CD4-positive, alpha-beta memory T cell (primary cell): ENCODE results near the gene PRDM16. TPM values are rescaled to one million over a fixed set of nuclear protein-coding genes. Genes with fewer than 3 reads are reported as not detected.

Experiments
- CTCF ChIA-PET: fragments of 350-600 bp; sonication (Branson Sonifier 250); formaldehyde crosslinking; loops from one replicate; lab custom pipeline; 2021; ENCODE audit warnings: inconsistent platforms; ENCODE audit not compliant: partially characterized antibody; lab: Charles Lee
- POLR2A ChIA-PET: fragments of 350-600 bp; sonication (Branson Sonifier 250); formaldehyde crosslinking; loops from one replicate; lab custom pipeline; 2021; ENCODE audit not compliant: partially characterized antibody; lab: Charles Lee
- DNase-seq, 5 donors: peaks; one replicate each; pipeline versions ENCODE4 v3.0.0 to v3.0.0-alpha.2; 2020 to 2022; ENCODE audit warnings: mixed read lengths in 1 of 5
- H3K27ac ChIP-seq: one replicate; pipeline ENCODE4 v1.7.0; 2013; ENCODE audit warnings: low read depth, low read length
- H3K27me3 ChIP-seq: 2 replicates; pipeline ENCODE4 v1.7.0; 2013; ENCODE audit warnings: mild to moderate bottlenecking, low read length, moderate library complexity; ENCODE audit not compliant: insufficient read depth
- H3K36me3 ChIP-seq: 2 replicates; pipeline ENCODE4 v1.7.0; 2013; ENCODE audit warnings: mild to moderate bottlenecking, low read length, moderate library complexity; ENCODE audit not compliant: insufficient read depth
- H3K4me1 ChIP-seq: 2 replicates; pipeline ENCODE4 v1.7.0; 2013; ENCODE audit warnings: mild to moderate bottlenecking, low read length, moderate library complexity; ENCODE audit not compliant: insufficient read depth
- H3K4me3 ChIP-seq, 2 donors: one replicate each; pipeline ENCODE4 v1.7.0; 2013; ENCODE audit warnings: low read length in 2 of 2, mild to moderate bottlenecking in 1 of 2
- H3K9me3 ChIP-seq, 2 donors: one replicate each; pipeline ENCODE4 v1.7.0; 2013; ENCODE audit warnings: low read length in 2 of 2, control low read depth in 1 of 2; ENCODE audit not compliant: control insufficient read depth in 1 of 2
- H3K27ac Mint-ChIP-seq, 7 donors: one replicate each; pipeline ENCODE4 v1.8.0; 2020 to 2021; ENCODE audit warnings: mixed read lengths in 7 of 7, mild to moderate bottlenecking in 6 of 7, inconsistent platforms in 3 of 7, moderate library complexity in 3 of 7
- H3K27me3 Mint-ChIP-seq, 2 donors: one replicate each; pipeline ENCODE4 v1.8.0; 2020 to 2021; ENCODE audit warnings: mixed read lengths in 2 of 2
- H3K36me3 Mint-ChIP-seq, 2 donors: one replicate each; pipeline ENCODE4 v1.8.0; 2020 to 2021; ENCODE audit warnings: mixed read lengths in 2 of 2, inconsistent platforms in 1 of 2, mild to moderate bottlenecking in 1 of 2
- H3K4me1 Mint-ChIP-seq, 4 donors: one replicate each; pipeline ENCODE4 v1.8.0; 2020 to 2021; ENCODE audit warnings: mixed read lengths in 4 of 4, mild to moderate bottlenecking in 1 of 4
- H3K4me3 Mint-ChIP-seq, 8 donors: one replicate each; pipeline ENCODE4 v1.8.0; 2020 to 2021; ENCODE audit warnings: mixed read lengths in 8 of 8, mild to moderate bottlenecking in 7 of 8, moderate library complexity in 6 of 8, inconsistent platforms in 3 of 8
- H3K9me3 Mint-ChIP-seq, 8 donors: one replicate each; pipeline ENCODE4 v1.8.0; 2020 to 2021; ENCODE audit warnings: mixed read lengths in 8 of 8, mild to moderate bottlenecking in 5 of 8, inconsistent platforms in 3 of 8, moderate library complexity in 1 of 8
- intact Hi-C: fragments of 100-400 bp; cut with micrococcal nuclease; formaldehyde crosslinking; loops from one replicate; pipeline ENCODE4 v1.15.1; 2023
- polyA plus RNA-seq, 2 donors: library from polyadenylated mRNA; unstranded; fragments of 300-500 nt; fragmentation: Illumina TruSeq; gene quantifications; one replicate each; pipeline ENCODE4 v1.2.3, GENCODE V29; 2021
- total RNA-seq, 2 experiments: library from RNA; stranded (reverse); gene quantifications; one replicate each; pipeline ENCODE4 v1.2.3, GENCODE V29; 2021

PRDM16 gene
- total and polyA plus RNA-seq, 4 experiments from 2014 or later = not detected

DNA sequence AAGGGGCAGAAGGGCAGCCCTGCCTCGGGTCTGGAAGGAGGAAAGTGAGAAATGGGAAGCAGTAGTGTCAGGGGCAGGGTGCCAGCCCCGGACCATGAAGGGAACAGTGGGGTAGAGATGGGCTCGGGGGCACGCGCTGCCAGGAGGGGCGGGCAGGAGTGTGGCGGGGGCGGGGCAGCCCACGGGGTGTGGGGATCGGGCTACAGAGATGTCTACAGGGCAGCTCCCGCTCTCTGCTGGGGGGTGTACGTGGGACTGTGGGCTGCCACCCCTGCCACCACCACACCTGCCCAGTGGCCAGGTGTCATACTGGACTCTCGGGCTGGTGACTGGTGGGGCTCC lies 392.9 kb downstream of the PRDM16 start:
- intact Hi-C loops = no loop called here
- CTCF ChIA-PET = no interaction called here
- Histone ChIP-seq H3K27ac (no peak overlapping the region), H3K4me3 (no peak overlapping the region), H3K4me1 (no peaks in the 10 kb centered on the region), H3K27me3 (no peaks in the 10 kb centered on the region), H3K36me3 (no peaks in the 10 kb centered on the region), H3K9me3 (no peaks in the 10 kb centered on the region)
- DNase-seq = no peak
- Mint-ChIP-seq H3K4me3 (no peak overlapping the region), H3K36me3 (no peaks in the 10 kb centered on the region), H3K27ac (peak overlapping the region in 1 of 7 donors; percentile 43), H3K9me3 (no peaks in the 10 kb centered on the region), H3K27me3 (no peaks in the 10 kb centered on the region), H3K4me1 (no peaks in the 10 kb centered on the region)
- POLR2A ChIA-PET = no interaction called here

DNA sequence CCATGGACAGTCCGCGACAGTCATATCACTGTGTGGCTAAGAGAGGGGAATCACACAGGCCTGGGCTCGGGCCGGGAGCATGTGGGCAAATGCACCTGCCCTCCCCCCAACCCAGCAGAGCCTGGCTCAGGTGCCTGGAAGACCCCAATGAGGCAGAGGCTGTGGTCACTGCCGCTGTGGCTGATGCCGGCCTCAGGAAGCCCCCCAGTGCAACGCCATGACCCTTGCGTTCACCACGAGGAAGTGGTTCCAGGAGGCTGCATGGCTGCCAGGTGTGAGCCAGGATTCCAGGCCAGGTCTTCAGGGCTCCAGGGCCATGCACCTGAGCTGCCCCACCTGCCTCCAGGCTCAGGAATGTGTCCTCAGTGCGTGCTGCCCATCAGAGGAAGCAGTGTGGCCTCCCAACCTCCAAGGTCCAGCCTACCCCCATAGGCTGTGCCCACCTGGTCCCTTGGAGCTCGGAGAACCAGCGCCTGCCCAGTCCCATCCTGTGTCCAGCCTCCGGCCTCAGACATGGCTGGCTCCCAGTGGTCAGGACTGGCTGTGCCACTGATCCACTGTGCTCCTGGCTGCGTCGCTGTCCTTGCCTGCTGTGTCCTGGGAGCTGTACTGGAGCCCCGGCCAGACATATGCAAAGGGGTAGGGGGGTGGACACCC lies 393.5 kb downstream of the PRDM16 start:
- H3K36me3 Mint-ChIP-seq = no peaks in the 10 kb centered on the region
- Histone ChIP-seq H3K27me3 (no peaks in the 10 kb centered on the region), H3K36me3 (no peaks in the 10 kb centered on the region), H3K9me3 (no peaks in the 10 kb centered on the region), H3K4me1 (no peaks in the 10 kb centered on the region), H3K4me3 (no peak overlapping the region), H3K27ac (no peak overlapping the region)
- no peak for DNase-seq
- H3K4me1 Mint-ChIP-seq = no peaks in the 10 kb centered on the region
- H3K4me3 Mint-ChIP-seq = no peak overlapping the region
- ChIA-PET POLR2A (no interaction called here), CTCF (no interaction called here)
- H3K27me3 Mint-ChIP-seq = no peaks in the 10 kb centered on the region
- H3K27ac Mint-ChIP-seq = peak overlapping the region in 1 of 7 donors; percentile 43
- intact Hi-C loops = no loop called here
- H3K9me3 Mint-ChIP-seq = no peaks in the 10 kb centered on the region

DNA sequence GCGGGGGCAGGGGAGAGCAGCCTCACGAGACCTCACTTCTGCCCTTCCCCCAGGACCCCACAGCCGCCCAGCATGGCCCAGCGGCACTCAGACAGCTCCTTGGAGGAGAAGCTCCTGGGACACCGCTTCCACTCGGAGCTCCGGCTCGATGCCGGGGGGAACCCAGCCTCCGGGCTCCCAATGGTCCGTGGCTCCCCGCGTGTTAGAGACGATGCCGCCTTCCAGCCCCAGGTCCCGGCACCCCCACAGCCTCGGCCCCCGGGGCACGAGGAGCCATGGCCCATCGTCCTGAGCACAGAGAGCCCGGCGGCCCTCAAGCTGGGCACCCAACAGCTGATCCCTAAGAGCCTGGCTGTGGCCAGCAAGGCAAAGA lies 394.0 kb downstream of the PRDM16 start:
- intact Hi-C loops = no loop called here
- H3K27ac Mint-ChIP-seq = no peak overlapping the region
- no peaks in the 10 kb centered on the region for H3K36me3 Mint-ChIP-seq
- no peaks in the 10 kb centered on the region for H3K27me3 Mint-ChIP-seq
- H3K9me3 Mint-ChIP-seq = no peaks in the 10 kb centered on the region
- no peaks in the 10 kb centered on the region for H3K4me1 ChIP-seq
- no peaks in the 10 kb centered on the region for H3K4me1 Mint-ChIP-seq
- H3K27ac ChIP-seq = no peak overlapping the region
- H3K4me3 ChIP-seq = no peak overlapping the region
- no peak overlapping the region for H3K4me3 Mint-ChIP-seq
- ChIA-PET CTCF (interaction anchor here (1.9 kb wide), 1 partner anchor 10 kb away, joined by 6 read pairs; no protein-coding TSS in a partner anchor), POLR2A (no interaction called here)
- H3K27me3 ChIP-seq = no peaks in the 10 kb centered on the region
- no peaks in the 10 kb centered on the region for H3K36me3 ChIP-seq
- no peak for DNase-seq
- H3K9me3 ChIP-seq = no peaks in the 10 kb centered on the region

DNA sequence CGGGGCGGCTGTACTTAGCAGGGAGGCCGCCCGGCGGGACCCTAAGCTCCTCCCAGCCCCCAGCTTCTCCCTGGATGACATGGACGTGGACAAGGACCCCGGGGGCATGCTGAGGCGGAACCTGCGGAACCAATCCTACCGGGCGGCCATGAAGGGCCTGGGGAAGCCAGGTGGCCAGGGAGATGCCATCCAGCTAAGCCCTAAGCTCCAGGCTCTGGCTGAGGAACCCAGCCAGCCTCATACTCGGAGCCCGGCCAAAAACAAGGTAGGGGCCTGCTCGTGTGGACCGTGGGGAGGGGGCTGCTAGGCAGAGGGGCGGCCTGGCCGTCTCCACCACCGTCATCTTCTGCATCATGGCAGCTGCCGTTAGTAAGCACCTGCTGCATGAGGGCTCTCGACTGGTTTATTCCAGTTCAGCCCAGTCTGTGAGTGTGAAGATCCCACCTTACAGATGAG lies 394.4 kb downstream of the PRDM16 start:
- Histone ChIP-seq H3K27ac (no peak overlapping the region), H3K36me3 (no peaks in the 10 kb centered on the region), H3K27me3 (no peaks in the 10 kb centered on the region), H3K4me1 (no peaks in the 10 kb centered on the region), H3K4me3 (no peak overlapping the region), H3K9me3 (no peaks in the 10 kb centered on the region)
- H3K36me3 Mint-ChIP-seq = no peaks in the 10 kb centered on the region
- H3K27ac Mint-ChIP-seq = no peak overlapping the region
- ChIA-PET CTCF (interaction anchor here (1.9 kb wide), 1 partner anchor 10 kb away, joined by 6 read pairs; no protein-coding TSS in a partner anchor), POLR2A (no interaction called here)
- no peak overlapping the region for H3K4me3 Mint-ChIP-seq
- intact Hi-C loops = no loop called here
- no peak for DNase-seq
- no peaks in the 10 kb centered on the region for H3K27me3 Mint-ChIP-seq
- no peaks in the 10 kb centered on the region for H3K9me3 Mint-ChIP-seq
- H3K4me1 Mint-ChIP-seq = no peaks in the 10 kb centered on the region

DNA sequence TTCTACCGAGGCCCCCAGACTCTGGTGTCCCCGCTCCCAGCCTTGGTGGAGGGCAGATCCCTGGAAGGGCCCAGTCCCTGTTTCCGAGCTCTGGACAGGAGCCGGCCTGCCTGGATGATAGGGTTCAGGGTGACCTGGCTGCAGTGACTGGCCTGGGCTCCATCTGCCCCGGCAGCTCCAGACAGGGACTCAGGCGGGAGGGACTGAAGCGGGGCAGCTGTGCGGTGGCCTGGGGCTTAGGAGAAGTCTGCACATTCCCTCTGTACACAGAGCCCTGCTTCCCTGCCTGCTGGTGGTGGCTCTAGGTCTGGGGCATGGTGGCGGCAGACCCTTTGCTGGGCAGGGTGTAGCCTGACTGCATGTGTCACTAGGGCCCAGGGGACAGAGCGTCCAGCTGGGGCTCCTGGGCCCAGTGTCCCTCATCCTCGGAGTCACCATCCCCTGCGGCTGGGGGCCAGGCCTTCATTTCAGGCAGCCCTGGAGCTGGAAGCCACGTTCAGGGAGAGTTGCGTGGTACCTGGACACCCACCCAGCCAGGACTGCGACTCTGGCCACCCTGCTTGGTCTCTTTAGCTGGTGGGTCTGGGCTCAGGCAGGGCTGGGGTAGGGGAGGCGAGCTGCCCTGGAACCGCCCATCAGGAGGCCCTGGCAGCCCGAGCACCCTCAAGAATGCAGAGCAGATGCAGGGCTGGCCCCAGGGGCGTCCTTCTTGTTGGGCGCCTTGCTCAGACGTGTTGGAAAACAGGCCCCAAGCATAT lies 395.1 kb downstream of the PRDM16 start:
- POLR2A ChIA-PET = no interaction called here
- H3K4me3 ChIP-seq = no peak overlapping the region
- H3K27me3 ChIP-seq = no peaks in the 10 kb centered on the region
- Mint-ChIP-seq H3K36me3 (no peaks in the 10 kb centered on the region), H3K27me3 (no peaks in the 10 kb centered on the region), H3K4me3 (no peak overlapping the region), H3K9me3 (no peaks in the 10 kb centered on the region), H3K27ac (no peak overlapping the region), H3K4me1 (no peaks in the 10 kb centered on the region)
- H3K36me3 ChIP-seq = no peaks in the 10 kb centered on the region
- no peak for DNase-seq
- CTCF ChIA-PET = interaction anchor here (1.9 kb wide), 1 partner anchor 11 kb away, joined by 6 read pairs; no protein-coding TSS in a partner anchor
- H3K4me1 ChIP-seq = no peaks in the 10 kb centered on the region
- H3K9me3 ChIP-seq = no peaks in the 10 kb centered on the region
- intact Hi-C loops = no loop called here
- no peak overlapping the region for H3K27ac ChIP-seq

DNA sequence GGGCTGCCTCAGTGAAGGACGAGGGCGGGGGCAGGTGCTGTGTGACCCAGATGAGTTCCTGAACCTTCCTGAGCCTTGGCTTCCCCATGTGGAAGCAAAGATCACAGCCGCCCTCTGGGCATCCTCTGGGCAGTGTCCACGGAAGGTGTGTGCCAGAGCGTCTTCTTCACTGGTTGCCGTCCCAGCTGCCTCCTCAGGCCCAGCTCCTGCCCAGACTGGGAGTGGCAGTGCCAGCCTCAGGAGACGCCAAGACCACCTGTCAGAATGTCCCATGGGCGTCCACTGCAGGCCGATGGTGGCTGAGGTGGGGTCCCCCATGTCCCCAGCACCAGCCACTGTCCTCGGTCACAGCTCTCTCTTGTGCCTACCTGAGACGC lies 395.6 kb downstream of the PRDM16 start:
- H3K27ac Mint-ChIP-seq = no peak overlapping the region
- intact Hi-C loops = no loop called here
- POLR2A ChIA-PET = no interaction called here
- no peak for DNase-seq
- no peak overlapping the region for H3K4me3 Mint-ChIP-seq
- CTCF ChIA-PET = interaction anchor here (1.9 kb wide), 1 partner anchor 12 kb away, joined by 6 read pairs; no protein-coding TSS in a partner anchor
- Histone ChIP-seq H3K4me3 (no peak overlapping the region), H3K4me1 (no peaks in the 10 kb centered on the region), H3K27me3 (no peaks in the 10 kb centered on the region), H3K27ac (no peak overlapping the region), H3K36me3 (no peaks in the 10 kb centered on the region), H3K9me3 (no peaks in the 10 kb centered on the region)
- H3K4me1 Mint-ChIP-seq = no peaks in the 10 kb centered on the region
- H3K27me3 Mint-ChIP-seq = no peaks in the 10 kb centered on the region
- no peaks in the 10 kb centered on the region for H3K9me3 Mint-ChIP-seq
- no peaks in the 10 kb centered on the region for H3K36me3 Mint-ChIP-seq

DNA sequence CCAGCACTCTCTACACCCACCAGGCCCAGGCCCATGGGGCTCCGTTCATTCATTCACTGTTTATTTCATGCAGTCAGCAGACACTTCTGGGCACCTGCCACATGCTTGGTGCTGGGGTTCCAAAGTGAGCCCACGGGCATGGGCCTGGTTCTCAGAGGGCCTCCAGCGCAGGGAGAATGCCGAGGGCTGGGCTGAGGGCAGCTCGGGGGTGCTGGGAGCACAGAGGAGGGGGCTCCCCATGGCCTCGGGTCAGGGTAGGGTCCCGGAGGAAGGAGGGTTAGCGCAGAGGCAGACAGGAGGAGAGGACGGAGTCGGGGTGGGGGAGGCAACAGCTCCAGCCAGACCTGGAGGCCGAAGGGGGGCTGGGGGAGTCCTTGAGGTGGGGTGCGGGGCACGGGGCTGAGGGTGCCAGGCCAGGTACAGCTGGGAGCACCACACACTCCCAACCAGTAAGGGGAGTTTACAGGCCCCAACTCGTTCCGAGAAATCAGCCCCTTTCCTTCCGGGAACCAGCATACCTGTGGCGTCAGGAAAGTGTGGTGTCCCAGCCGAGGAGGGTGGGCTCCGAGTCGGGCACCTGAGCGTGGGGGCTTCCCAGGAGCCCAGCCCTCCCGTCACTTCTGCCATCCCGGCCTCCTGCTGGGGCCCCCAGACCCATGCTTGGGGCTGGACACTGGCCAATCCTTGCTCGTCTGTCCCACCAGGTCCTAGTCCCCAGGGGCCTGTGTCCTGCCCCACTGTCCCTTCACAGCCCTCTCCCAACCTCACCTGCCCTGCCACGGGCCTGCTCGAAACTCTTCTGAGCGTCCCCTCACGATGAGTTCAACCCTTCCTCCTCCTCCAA lies 396.3 kb downstream of the PRDM16 start:
- H3K9me3 ChIP-seq = no peaks in the 10 kb centered on the region
- DNase-seq = no peak
- intact Hi-C loops = no loop called here
- H3K4me3 ChIP-seq = no peak overlapping the region
- H3K27me3 ChIP-seq = no peaks in the 10 kb centered on the region
- no peak overlapping the region for H3K27ac Mint-ChIP-seq
- H3K4me3 Mint-ChIP-seq = no peak overlapping the region
- CTCF ChIA-PET = interaction anchor here (1.6 to 1.9 kb wide), 2 partner anchors 12 kb away, joined by 5 to 6 read pairs; no protein-coding TSS in a partner anchor
- no peaks in the 10 kb centered on the region for H3K36me3 Mint-ChIP-seq
- no peaks in the 10 kb centered on the region for H3K4me1 ChIP-seq
- no peaks in the 10 kb centered on the region for H3K36me3 ChIP-seq
- POLR2A ChIA-PET = no interaction called here
- H3K4me1 Mint-ChIP-seq = no peaks in the 10 kb centered on the region
- H3K27me3 Mint-ChIP-seq = peaks cover 0 to under 1% of the 10 kb centered on the region in 2 donors
- no peak overlapping the region for H3K27ac ChIP-seq
- no peaks in the 10 kb centered on the region for H3K9me3 Mint-ChIP-seq
